Airway epithelial cell (primary cell): ENCODE results near the gene MDH1. TPM values are rescaled to one million over a fixed set of nuclear protein-coding genes. Genes with fewer than 3 reads are reported as not detected.

Experiments
- total RNA-seq: library from RNA; depleted of rRNA; stranded (reverse); fragments of >200 nt; gene quantifications from 2 replicates; pipeline ENCODE4 v1.2.3, GENCODE V29; 2015

The MDH1 gene
- 180 and 210 TPM in 2 replicates for total RNA-seq

GRCh38 chr2:63588385-63589147 lies at the start of gene MDH1, which contains the start of gene WDPCP:
Gene MDH1, plus strand, starts transcription at chr2:63588963. Its CDS starts 81 bp downstream, at chr2:63589044.
Gene WDPCP, minus strand, starts transcription at chr2:63588477. Its CDS starts 206 bp downstream, at chr2:63588271.

Other genes starting within 250 kb of the MDH1 start
- gene WDPCP, start 486 bp upstream of the MDH1 start, total RNA-seq: 2.5 and 5.3 TPM in 2 replicates